ENCODE results near the gene SLC35G2. TPM values are rescaled to one million over a fixed set of nuclear protein-coding genes. Genes with fewer than 3 reads are reported as not detected.
A peak's percentile ranks its signal among the peaks of the same experiment; 100 is the strongest.
"Not testable (repeated sequence)": the region's sequence is repeated elsewhere in the genome, so short reads cannot be mapped to it uniquely, and the experiment has no call there.

Gene SLC35G2
- total RNA-seq, 1 donor from 2014 or later: 15.6 TPM

DNA sequence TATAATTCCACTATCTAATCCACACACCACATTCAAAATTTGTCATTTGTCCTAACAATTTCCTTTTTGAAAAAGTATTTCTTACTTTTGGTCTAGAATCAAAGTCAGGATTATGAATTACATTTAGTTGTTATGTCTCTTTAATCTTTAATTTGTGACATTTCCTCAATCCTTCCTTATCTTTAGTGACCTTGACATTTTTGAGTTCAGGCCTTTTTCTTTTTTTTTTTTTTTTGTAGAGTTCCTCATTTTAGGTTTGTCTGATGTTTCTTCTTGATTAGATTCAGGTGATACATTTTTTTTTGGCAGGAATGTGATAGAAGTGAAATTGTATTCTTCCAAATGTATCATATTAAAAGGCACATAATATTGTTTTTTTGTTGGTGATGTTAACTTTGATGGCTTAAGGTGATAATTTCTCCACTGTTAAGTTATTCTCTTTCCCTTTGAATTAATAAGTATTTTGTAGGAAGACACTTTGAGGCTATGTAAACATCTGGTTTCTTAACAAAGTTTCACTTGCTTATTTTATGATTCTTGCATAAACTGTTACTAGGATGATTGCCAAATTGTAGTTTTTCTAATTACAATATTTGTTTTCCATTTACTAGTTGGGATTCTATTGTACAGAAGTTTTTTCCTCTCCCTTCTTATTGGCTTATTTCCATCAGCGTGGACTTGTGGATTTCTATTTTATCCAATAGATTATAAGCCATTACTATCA, 16.3 kb downstream of the SLC35G2 start:
- no peak for DNase-seq (ENCODE audit: low read depth, low spot score)

DNA sequence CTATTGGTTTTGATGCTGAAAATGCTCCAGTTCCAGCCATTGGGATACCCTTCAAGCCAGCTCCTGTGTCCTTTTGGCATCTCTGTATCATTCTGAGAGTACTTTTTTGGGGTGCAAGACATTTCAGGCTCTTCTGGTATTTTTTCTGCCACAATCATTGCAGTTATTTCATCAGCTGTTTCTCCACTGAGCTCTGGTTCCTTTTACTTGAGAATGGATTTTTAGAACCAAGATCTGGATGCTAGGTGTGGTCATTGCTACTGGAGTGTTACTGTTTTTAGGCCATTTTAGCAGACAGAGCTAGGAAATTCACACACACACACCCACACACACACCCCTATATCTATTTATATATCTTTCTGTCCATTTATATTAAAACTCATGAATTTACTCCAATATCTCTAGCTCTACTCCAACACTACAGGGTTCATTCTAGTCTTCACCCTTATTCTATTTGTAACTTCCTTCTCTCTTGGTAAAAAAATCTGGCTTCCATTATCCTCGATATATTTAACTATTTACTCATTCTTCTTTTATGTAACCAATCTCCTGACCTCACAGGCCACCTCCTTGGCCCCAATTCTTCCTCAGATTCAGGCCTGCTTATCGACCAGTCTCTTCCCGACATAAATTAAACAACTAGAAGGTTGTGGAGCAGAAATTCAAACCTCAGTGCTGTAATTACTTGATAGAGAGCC, 17.0 kb downstream of the SLC35G2 start:
- DNase-seq (ENCODE audit: low read depth, low spot score): no peak

GRCh38 chr3:136836511-136837156, 17.7 kb downstream of the SLC35G2 start:
- no peak for DNase-seq (ENCODE audit: low read depth, low spot score)

GRCh38 chr3:136838641-136839555, 20.0 kb downstream of the SLC35G2 start:
- DNase-seq (ENCODE audit: low read depth, low spot score): peak; percentile 57

GRCh38 chr3:136839556-136839931, 20.6 kb downstream of the SLC35G2 start:
- no peak for DNase-seq (ENCODE audit: low read depth, low spot score)

DNA sequence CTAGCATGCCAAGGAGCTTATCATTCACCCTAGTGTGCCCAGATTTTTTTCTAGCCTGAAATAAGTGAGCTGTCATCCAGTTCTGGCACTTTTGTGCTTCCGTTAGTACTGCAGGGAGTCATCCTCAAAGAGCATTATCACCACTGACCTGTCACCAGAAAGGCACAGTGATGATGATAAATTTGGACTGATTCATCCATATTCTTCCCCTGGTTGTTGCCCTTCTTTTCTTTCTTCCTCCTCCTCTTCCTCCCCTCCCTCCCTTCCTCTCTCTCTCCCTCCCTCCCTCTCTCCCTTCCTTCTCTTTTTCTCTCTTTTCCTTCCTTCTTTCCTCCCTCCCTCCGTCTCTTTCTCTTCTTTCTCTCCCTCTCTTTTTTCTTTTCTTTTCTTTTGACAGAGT, 21.3 kb downstream of the SLC35G2 start:
- DNase-seq (ENCODE audit: low read depth, low spot score): no peak

- DNase-seq (ENCODE audit: low read depth, low spot score): no peak
These were observed 23.4 kb downstream of the SLC35G2 start for GRCh38 chr3:136842294-136842693.

- DNase-seq (ENCODE audit: low read depth, low spot score): no peak
These were observed 25.8 kb downstream of the SLC35G2 start for GRCh38 chr3:136844724-136845123.

GRCh38 chr3:136852180-136852579, 33.3 kb downstream of the SLC35G2 start:
- no peak for DNase-seq (ENCODE audit: low read depth, low spot score)

DNA sequence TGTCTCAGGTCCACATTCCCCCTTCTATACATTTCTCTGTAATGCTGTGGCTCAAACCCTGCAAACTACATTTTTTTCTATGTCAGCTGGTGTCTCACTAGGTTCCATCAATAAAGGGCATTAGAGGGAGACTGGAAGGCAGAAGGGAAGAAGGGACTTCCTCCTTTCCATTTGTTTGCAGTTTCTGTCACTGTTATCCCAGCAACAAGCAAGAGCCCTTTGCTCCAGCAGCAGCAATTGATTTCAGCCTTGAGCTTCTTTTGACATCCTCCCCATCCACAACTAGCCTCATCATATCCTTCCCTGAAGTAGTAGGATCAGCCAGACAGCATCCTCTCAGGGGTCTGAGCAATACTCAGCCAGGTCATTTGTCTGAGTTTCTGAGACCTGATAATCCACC, 37.7 kb downstream of the SLC35G2 start:
- no peak for DNase-seq (ENCODE audit: low read depth, low spot score)

DNA sequence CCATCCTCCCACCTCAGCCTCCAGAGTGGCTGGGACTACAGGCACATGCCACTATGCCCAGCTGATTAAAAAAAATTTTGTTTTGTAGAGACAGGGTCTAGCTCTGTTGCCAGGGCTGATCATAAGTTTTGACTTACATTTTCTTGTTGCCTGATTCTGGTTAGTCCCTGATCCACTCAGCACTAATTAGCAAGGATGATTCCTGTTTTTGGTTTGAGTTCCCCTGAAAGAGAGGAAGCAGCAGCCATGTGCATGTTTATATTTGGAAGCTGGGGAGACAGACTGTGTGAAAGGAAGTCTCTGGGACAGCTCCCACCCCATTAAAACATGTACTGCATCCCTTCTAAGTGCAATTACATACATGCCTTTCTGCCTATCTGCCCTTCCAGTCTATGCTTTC, 39.5 kb downstream of the SLC35G2 start:
- DNase-seq (ENCODE audit: low read depth, low spot score): no peak

DNA sequence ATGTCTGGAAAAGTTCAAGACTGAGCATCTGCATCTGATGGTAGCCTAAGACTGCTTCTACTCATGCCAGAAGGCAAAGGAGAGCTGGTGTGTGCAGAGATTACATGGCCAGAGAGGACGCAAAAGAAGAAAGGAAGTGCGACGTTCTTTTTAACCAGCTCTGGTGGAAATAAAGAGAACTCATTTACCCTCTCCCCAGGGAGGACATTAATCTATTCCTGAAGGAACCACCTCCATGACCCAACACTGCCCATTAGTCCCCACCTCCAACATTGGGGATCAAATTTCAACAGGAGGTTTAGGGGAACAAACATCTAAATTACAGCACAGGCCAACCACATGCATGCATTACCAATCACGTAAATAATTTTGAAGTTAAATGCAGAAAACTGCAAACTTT, 41.6 kb downstream of the SLC35G2 start:
- DNase-seq (ENCODE audit: low read depth, low spot score): no peak

DNA sequence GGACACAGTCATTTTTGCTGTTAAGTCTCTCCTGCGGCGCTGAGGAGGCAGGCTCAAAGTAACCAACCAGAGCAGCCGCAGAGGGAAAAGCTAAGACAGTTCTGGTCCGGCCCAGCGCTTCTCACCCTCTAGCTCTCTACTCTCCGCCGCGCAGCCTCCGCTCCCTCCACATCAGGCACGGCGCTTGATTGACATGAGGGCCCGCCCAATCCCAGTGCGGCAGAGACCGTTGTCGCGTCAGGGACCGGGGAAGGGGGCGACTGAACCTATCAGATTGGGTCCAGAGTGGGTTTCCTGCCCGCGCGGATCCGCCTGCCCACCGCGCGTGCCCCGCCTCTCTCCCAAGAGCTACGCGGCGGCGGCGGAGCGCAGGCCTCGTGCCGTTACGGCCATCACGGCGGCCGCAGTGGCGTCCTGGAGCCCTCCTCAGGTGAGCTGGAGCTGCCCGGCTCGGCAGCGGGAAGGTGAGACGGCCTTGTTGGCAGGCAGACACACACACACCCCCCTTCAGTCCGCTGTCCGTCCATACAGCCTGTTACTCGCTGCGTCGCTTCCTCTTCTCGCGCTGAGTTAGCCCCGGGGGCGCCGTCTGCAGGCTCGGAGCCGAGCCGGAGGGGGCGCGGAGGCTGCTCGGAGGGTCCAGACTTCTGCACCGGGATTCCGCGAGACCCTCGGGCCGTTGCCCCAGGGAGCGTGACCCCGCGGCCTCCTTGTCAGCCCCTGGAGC, 43.1 kb downstream of the SLC35G2 start, which contains the start of gene NCK1:
Gene NCK1, plus strand, starts transcription at position 319 of the 727 bp plus-strand sequence. CDS start 65,794 bp downstream, outside the sequence.
- DNase-seq (ENCODE audit: low read depth, low spot score): peak; percentile 96

GRCh38 chr3:136862617-136863322, 43.8 kb downstream of the SLC35G2 start:
- DNase-seq (ENCODE audit: low read depth, low spot score): no peak

- no peak for DNase-seq (ENCODE audit: low read depth, low spot score)
These were observed 50.4 kb downstream of the SLC35G2 start for GRCh38 chr3:136869282-136869681.

DNA sequence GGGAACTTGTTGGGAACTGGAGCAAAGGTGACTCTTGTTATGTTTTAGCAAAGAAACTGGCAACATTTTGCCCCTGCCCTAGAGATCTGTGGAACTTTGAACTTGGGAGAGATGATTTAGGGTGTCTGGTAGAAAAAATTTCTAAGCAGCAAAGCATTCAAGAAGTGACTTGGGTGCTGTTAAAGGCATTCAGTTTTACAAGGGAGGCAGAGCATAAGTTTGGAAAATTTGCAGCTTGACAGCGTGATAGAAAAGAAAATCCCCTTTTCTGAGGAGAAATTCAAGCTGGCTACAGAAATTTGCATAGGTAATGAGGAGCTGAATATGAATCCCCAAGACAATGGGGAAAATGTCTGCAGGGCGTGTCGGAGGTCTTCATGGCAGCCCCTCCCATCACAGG, 53.3 kb downstream of the SLC35G2 start:
- DNase-seq (ENCODE audit: low read depth, low spot score): not testable (repeated sequence)

DNA sequence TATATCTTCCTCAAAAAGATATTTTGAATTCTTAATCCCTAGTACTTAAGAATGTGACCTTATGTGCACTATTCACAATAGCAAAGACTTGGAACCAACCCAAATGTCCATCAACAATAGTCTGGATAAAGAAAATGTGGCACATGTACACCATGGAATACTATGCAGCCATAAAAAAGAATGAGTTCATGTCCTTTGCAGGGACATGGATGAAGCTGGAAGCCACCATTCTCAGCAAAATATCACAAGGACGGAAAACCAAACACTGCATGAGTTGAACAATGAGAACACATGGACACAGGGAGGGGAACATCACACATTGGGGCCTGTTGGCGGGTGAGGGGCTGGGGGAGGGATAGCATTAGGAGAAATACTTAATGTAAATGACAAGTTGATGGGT, 60.6 kb downstream of the SLC35G2 start:
- not testable (repeated sequence) for DNase-seq (ENCODE audit: low read depth, low spot score)

DNA sequence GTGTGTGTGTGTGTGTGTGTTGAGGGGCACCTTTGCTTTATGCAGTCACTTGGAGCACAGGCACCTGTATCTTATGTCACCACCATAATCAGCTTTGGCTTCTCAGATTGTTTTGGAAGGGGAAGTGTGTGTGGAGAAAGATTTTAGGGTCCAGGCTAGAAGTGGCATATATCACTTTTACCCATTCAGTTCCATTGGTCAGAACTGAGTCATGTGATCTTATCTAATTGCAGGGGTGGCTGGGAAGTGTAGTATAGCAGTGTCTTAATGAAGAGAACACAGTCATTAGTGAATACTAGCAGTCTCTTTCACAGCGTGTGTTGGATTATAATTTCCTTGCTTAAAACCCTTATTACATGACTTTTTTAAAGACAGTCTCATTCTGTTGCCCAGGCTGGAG, 63.6 kb downstream of the SLC35G2 start:
- DNase-seq (ENCODE audit: low read depth, low spot score): no peak

DNA sequence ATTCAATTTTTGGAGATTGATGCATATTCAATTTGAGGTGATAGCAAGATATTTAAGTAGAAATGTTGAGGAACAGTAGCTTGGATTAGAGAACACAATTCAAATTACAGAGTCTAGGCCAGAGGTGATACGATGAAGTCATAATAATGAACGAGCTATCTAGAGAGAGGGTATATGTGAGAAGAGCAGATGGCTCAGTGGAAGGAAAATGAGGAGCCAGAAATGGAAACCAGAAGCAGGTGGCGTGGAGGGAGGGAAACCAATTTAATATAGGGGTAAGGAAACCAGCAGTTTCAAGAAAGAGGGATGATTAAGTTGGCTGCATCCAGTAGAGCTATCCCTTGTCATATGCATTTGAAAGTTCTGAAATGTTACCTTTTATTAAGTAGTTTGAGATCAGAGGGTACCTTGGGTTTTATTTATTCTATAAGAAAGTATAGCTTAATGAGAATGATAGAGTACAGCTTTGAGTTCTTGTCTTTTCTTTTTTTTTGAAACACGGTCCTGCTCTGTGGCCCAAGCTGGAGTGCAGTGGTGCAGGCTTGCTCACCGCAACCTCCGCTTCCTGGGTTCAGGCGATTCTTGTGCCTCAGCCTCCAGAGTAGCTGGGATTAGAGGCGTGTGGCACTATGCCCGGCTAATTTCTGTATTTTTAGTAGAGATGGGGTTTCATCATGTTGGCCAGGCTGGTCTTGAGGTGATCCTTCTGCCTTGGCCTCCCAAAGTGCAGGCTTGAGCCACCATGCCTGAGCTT, 65.2 kb downstream of the SLC35G2 start:
- DNase-seq (ENCODE audit: low read depth, low spot score): no peak

All from pulmonary artery endothelial cell (primary cell).